ENCODE results near the gene SLIT3.

Gene SLIT3

DNA sequence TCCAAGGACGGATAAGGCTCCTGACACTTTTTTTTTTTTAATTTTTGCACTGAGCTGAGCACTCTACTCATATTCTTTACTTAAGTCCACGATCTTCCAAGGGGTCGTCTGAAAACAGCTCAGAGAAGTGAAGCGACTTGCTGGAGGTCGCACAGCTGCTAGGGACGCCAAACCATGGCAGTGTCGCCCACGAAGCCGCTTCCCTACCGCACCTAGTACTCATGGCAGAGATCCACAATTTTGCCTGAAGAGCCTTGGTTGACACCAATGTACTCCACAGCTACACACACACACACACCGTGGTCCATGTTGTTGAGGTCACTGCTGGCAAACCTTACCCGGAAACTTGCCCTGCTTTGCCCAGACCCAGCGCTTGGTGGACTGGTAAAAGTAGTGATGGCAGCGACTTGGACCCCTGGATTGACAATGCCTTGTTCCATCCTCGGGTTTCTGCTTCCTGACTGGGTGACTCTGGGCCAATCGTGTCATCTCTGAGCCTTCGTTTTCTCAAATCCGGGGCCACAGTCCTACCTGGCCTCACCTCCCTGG, 521 bp upstream of the SLIT3 start:
- no peaks in the 10 kb centered on the region for H3K9me2 ChIP-seq (replicated peaks; ENCODE audit: low read depth, low read length)
- no peaks in the 10 kb centered on the region for H3K27me3 ChIP-seq (ENCODE audit: insufficient read depth, low read length, poor library complexity, severe bottlenecking)
- H3K9me3 ChIP-seq (ENCODE audit: insufficient read depth, low read depth, low read length): no peaks in the 10 kb centered on the region
- no peaks in the 10 kb centered on the region for H4K20me1 ChIP-seq (ENCODE audit: insufficient read depth, low read length, poor library complexity, severe bottlenecking)
- H3K36me3 ChIP-seq (ENCODE audit: insufficient read depth, low read length): no peaks in the 10 kb centered on the region
- H3K4me1 ChIP-seq (ENCODE audit: insufficient read depth, low read length, poor library complexity, severe bottlenecking): no peaks in the 10 kb centered on the region
- H3K4me3 ChIP-seq (ENCODE audit: low read length, poor library complexity, severe bottlenecking): no peak overlapping the region
- no peaks in the 10 kb centered on the region for H3F3A ChIP-seq (ENCODE audit: low read depth)
- H3K79me2 ChIP-seq (ENCODE audit: insufficient read depth, low read length): no peaks in the 10 kb centered on the region
- no peak for TF ChIP-seq EZH2phosphoT487 (IDR thresholded peaks at IDR 0.05; ENCODE audit: borderline replicate concordance)
- TF ChIP-seq, protein P1, sequence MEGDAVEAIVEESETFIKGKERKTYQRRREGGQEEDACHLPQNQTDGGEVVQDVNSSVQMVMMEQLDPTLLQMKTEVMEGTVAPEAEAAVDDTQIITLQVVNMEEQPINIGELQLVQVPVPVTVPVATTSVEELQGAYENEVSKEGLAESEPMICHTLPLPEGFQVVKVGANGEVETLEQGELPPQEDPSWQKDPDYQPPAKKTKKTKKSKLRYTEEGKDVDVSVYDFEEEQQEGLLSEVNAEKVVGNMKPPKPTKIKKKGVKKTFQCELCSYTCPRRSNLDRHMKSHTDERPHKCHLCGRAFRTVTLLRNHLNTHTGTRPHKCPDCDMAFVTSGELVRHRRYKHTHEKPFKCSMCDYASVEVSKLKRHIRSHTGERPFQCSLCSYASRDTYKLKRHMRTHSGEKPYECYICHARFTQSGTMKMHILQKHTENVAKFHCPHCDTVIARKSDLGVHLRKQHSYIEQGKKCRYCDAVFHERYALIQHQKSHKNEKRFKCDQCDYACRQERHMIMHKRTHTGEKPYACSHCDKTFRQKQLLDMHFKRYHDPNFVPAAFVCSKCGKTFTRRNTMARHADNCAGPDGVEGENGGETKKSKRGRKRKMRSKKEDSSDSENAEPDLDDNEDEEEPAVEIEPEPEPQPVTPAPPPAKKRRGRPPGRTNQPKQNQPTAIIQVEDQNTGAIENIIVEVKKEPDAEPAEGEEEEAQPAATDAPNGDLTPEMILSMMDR (conservative IDR thresholded peaks at IDR 0.05; ENCODE audit: low read length): no peak
- H2AFZ ChIP-seq (ENCODE audit: low read length): no peak overlapping the region
- no peak overlapping the region for H3K9ac ChIP-seq (ENCODE audit: low read depth, low read length, poor library complexity, severe bottlenecking)
- no peak overlapping the region for H3K4me2 ChIP-seq (ENCODE audit: low read depth, low read length, poor library complexity, severe bottlenecking)

GRCh38 chr5:169299663-169300467, 1.1 kb downstream of the SLIT3 start:
- Histone ChIP-seq H3K4me2 (ENCODE audit: low read depth, low read length, poor library complexity, severe bottlenecking) (no peak overlapping the region), H2AFZ (ENCODE audit: low read length) (no peak overlapping the region), H3K36me3 (ENCODE audit: insufficient read depth, low read length) (no peaks in the 10 kb centered on the region), H3K9me3 (ENCODE audit: insufficient read depth, low read depth, low read length) (no peaks in the 10 kb centered on the region), H3K79me2 (ENCODE audit: insufficient read depth, low read length) (no peaks in the 10 kb centered on the region), H3K27me3 (ENCODE audit: insufficient read depth, low read length, poor library complexity, severe bottlenecking) (no peaks in the 10 kb centered on the region), H3K4me1 (ENCODE audit: insufficient read depth, low read length, poor library complexity, severe bottlenecking) (no peaks in the 10 kb centered on the region), H3F3A (ENCODE audit: low read depth) (no peaks in the 10 kb centered on the region), H3K9ac (ENCODE audit: low read depth, low read length, poor library complexity, severe bottlenecking) (no peak overlapping the region), H3K9me2 (replicated peaks; ENCODE audit: low read depth, low read length) (no peaks in the 10 kb centered on the region), H4K20me1 (ENCODE audit: insufficient read depth, low read length, poor library complexity, severe bottlenecking) (no peaks in the 10 kb centered on the region), H3K4me3 (ENCODE audit: low read length, poor library complexity, severe bottlenecking) (no peak overlapping the region)
- TF ChIP-seq, protein P1 (conservative IDR thresholded peaks at IDR 0.05; ENCODE audit: low read length): no peak
- TF ChIP-seq EZH2phosphoT487 (IDR thresholded peaks at IDR 0.05; ENCODE audit: borderline replicate concordance): no peak

- no peak overlapping the region for H3K4me3 ChIP-seq (ENCODE audit: low read length, poor library complexity, severe bottlenecking)
- H3K9me3 ChIP-seq (ENCODE audit: insufficient read depth, low read depth, low read length): no peaks in the 10 kb centered on the region
- no peaks in the 10 kb centered on the region for H3K4me1 ChIP-seq (ENCODE audit: insufficient read depth, low read length, poor library complexity, severe bottlenecking)
- no peak for TF ChIP-seq EZH2phosphoT487 (IDR thresholded peaks at IDR 0.05; ENCODE audit: borderline replicate concordance)
- TF ChIP-seq, protein P1 (conservative IDR thresholded peaks at IDR 0.05; ENCODE audit: low read length): no peak
- H3K4me2 ChIP-seq (ENCODE audit: low read depth, low read length, poor library complexity, severe bottlenecking): no peak overlapping the region
- H3K79me2 ChIP-seq (ENCODE audit: insufficient read depth, low read length): no peaks in the 10 kb centered on the region
- H3K36me3 ChIP-seq (ENCODE audit: insufficient read depth, low read length): no peaks in the 10 kb centered on the region
- no peaks in the 10 kb centered on the region for H4K20me1 ChIP-seq (ENCODE audit: insufficient read depth, low read length, poor library complexity, severe bottlenecking)
- no peaks in the 10 kb centered on the region for H3F3A ChIP-seq (ENCODE audit: low read depth)
- no peaks in the 10 kb centered on the region for H3K9me2 ChIP-seq (replicated peaks; ENCODE audit: low read depth, low read length)
- no peaks in the 10 kb centered on the region for H3K27me3 ChIP-seq (ENCODE audit: insufficient read depth, low read length, poor library complexity, severe bottlenecking)
- H2AFZ ChIP-seq (ENCODE audit: low read length): no peak overlapping the region
- no peak overlapping the region for H3K9ac ChIP-seq (ENCODE audit: low read depth, low read length, poor library complexity, severe bottlenecking)
Measured at GRCh38 chr5:169299191-169299662, 1.7 kb downstream of the SLIT3 start.

All from Loucy (cell line).